Skeletal muscle tissue (tissue), 4 donors: ENCODE data around the gene MYH10. TPM values are rescaled to one million over a fixed set of nuclear protein-coding genes. Genes with fewer than 3 reads are reported as not detected.

Source experiments
- H3K27ac ChIP-seq: one replicate; pipeline ENCODE4 v1.7.0; 2013; ENCODE audit warnings: mild to moderate bottlenecking, low read depth, low read length, inconsistent platforms
- H3K27me3 ChIP-seq, 3 donors: one replicate each; pipeline ENCODE4 v1.7.0; 2013; ENCODE audit warnings: low read length in 3 of 3; ENCODE audit not compliant: control insufficient read depth in 3 of 3, insufficient read depth in 3 of 3
- H3K36me3 ChIP-seq, 3 donors: one replicate each; pipeline ENCODE4 v1.7.0; 2013; ENCODE audit warnings: low read length in 3 of 3; ENCODE audit not compliant: control insufficient read depth in 3 of 3, insufficient read depth in 3 of 3
- H3K4me1 ChIP-seq, 3 donors: one replicate each; pipeline ENCODE4 v1.7.0; 2013; ENCODE audit warnings: low read length in 3 of 3, mild to moderate bottlenecking in 3 of 3; ENCODE audit not compliant: control insufficient read depth in 3 of 3, insufficient read depth in 3 of 3
- H3K4me3 ChIP-seq, 3 donors: one replicate each; pipeline ENCODE4 v1.7.0; 2013; ENCODE audit warnings: low read length in 3 of 3
- H3K9ac ChIP-seq, 3 donors: one replicate each; pipeline ENCODE4 v1.7.0; 2013; ENCODE audit warnings: low read length in 3 of 3, mild to moderate bottlenecking in 3 of 3, moderate library complexity in 2 of 3, low read depth in 1 of 3
- H3K9me3 ChIP-seq, 3 donors: one replicate each; pipeline ENCODE4 v1.7.0; 2013; ENCODE audit warnings: low read length in 3 of 3; ENCODE audit not compliant: control insufficient read depth in 3 of 3
- total RNA-seq: library from RNA; depleted of rRNA; stranded (reverse); fragments of >200 nt; gene quantifications from one replicate; pipeline ENCODE4 v1.2.3, GENCODE V29; 2014
- donor health status: Osteomylitis.

Gene MYH10
- total RNA-seq, 1 donor from 2014 or later, result 72.0 TPM

GRCh38 chr17:8572764-8573163 lies 57.8 kb downstream of the MYH10 start:
- H3K27me3 ChIP-seq, result no peaks in the 10 kb centered on the region

GRCh38 chr17:8563981-8564602 lies 66.4 kb downstream of the MYH10 start:
- Histone ChIP-seq H3K9ac (no peak overlapping the region), H3K36me3 (peaks cover 0 to 6% (median 2%) of the 10 kb centered on the region in 3 donors), H3K27me3 (no peaks in the 10 kb centered on the region)

More at GRCh38 chr17:8572764-8573163, 57.8 kb downstream of the MYH10 start:
- Histone ChIP-seq H3K4me1 (no peaks in the 10 kb centered on the region), H3K4me3 (no peak overlapping the region), H3K27ac (no peak overlapping the region), H3K36me3 (peaks cover 0 to 2% (median 0%) of the 10 kb centered on the region in 3 donors), H3K9ac (no peak overlapping the region), H3K9me3 (no peaks in the 10 kb centered on the region)

GRCh38 chr17:8563024-8563776 lies 67.3 kb downstream of the MYH10 start:
- H3K27ac ChIP-seq, result no peak overlapping the region
- H3K9me3 ChIP-seq, result no peaks in the 10 kb centered on the region
- H3K9ac ChIP-seq, result no peak overlapping the region
- no peak overlapping the region for H3K4me3 ChIP-seq
- peaks cover 0 to 6% (median 2%) of the 10 kb centered on the region in 3 donors for H3K36me3 ChIP-seq
- H3K4me1 ChIP-seq, result no peaks in the 10 kb centered on the region
- H3K27me3 ChIP-seq, result no peaks in the 10 kb centered on the region

More at GRCh38 chr17:8563981-8564602, 66.4 kb downstream of the MYH10 start:
- H3K4me3 ChIP-seq, result no peak overlapping the region
- H3K9me3 ChIP-seq, result no peaks in the 10 kb centered on the region
- H3K27ac ChIP-seq, result no peak overlapping the region
- no peaks in the 10 kb centered on the region for H3K4me1 ChIP-seq

- Histone ChIP-seq H3K27ac (no peak overlapping the region), H3K27me3 (no peaks in the 10 kb centered on the region), H3K9ac (no peak overlapping the region), H3K4me1 (no peaks in the 10 kb centered on the region), H3K36me3 (peaks cover 0 to 3% (median 0%) of the 10 kb centered on the region in 3 donors), H3K4me3 (no peak overlapping the region), H3K9me3 (no peaks in the 10 kb centered on the region)
Measured at GRCh38 chr17:8558144-8558543, 72.4 kb downstream of the MYH10 start.

GRCh38 chr17:8557176-8557806 lies 73.2 kb downstream of the MYH10 start:
- no peak overlapping the region for H3K9ac ChIP-seq
- peaks cover 0 to 3% (median 2%) of the 10 kb centered on the region in 3 donors for H3K36me3 ChIP-seq
- H3K9me3 ChIP-seq, result no peaks in the 10 kb centered on the region
- no peak overlapping the region for H3K27ac ChIP-seq
- no peaks in the 10 kb centered on the region for H3K27me3 ChIP-seq
- H3K4me3 ChIP-seq, result no peak overlapping the region
- H3K4me1 ChIP-seq, result no peaks in the 10 kb centered on the region

- Histone ChIP-seq H3K4me3 (no peak overlapping the region), H3K9ac (no peak overlapping the region), H3K4me1 (no peaks in the 10 kb centered on the region), H3K36me3 (peaks cover 0 to 3% (median 2%) of the 10 kb centered on the region in 3 donors), H3K27ac (no peak overlapping the region), H3K9me3 (no peaks in the 10 kb centered on the region), H3K27me3 (no peaks in the 10 kb centered on the region)
Measured at GRCh38 chr17:8556074-8556473, 74.5 kb downstream of the MYH10 start.

- H3K27ac ChIP-seq, result no peak overlapping the region
- H3K4me3 ChIP-seq, result no peak overlapping the region
- H3K9me3 ChIP-seq, result no peaks in the 10 kb centered on the region
- H3K27me3 ChIP-seq, result no peaks in the 10 kb centered on the region
- no peaks in the 10 kb centered on the region for H3K4me1 ChIP-seq
- peaks cover 0 to 2% (median 0%) of the 10 kb centered on the region in 3 donors for H3K36me3 ChIP-seq
- H3K9ac ChIP-seq, result no peak overlapping the region
Measured at GRCh38 chr17:8555062-8555461, 75.5 kb downstream of the MYH10 start.

- H3K4me3 ChIP-seq, result no peak overlapping the region
- peaks cover 0 to 5% (median 0%) of the 10 kb centered on the region in 3 donors for H3K36me3 ChIP-seq
- no peaks in the 10 kb centered on the region for H3K9me3 ChIP-seq
Measured at GRCh38 chr17:8552577-8553320, 77.8 kb downstream of the MYH10 start.

GRCh38 chr17:8542599-8543502 lies 87.7 kb downstream of the MYH10 start:
- Histone ChIP-seq H3K36me3 (peaks cover 2 to 33% (median 3%) of the 10 kb centered on the region in 3 donors), H3K27me3 (no peaks in the 10 kb centered on the region), H3K9ac (no peak overlapping the region), H3K4me1 (no peaks in the 10 kb centered on the region), H3K9me3 (no peaks in the 10 kb centered on the region), H3K27ac (no peak overlapping the region), H3K4me3 (no peak overlapping the region)

More at GRCh38 chr17:8552577-8553320, 77.8 kb downstream of the MYH10 start:
- Histone ChIP-seq H3K27ac (no peak overlapping the region), H3K4me1 (no peaks in the 10 kb centered on the region), H3K9ac (no peak overlapping the region), H3K27me3 (no peaks in the 10 kb centered on the region)
